ENCODE results near the gene JPH4.

JPH4 gene

DNA sequence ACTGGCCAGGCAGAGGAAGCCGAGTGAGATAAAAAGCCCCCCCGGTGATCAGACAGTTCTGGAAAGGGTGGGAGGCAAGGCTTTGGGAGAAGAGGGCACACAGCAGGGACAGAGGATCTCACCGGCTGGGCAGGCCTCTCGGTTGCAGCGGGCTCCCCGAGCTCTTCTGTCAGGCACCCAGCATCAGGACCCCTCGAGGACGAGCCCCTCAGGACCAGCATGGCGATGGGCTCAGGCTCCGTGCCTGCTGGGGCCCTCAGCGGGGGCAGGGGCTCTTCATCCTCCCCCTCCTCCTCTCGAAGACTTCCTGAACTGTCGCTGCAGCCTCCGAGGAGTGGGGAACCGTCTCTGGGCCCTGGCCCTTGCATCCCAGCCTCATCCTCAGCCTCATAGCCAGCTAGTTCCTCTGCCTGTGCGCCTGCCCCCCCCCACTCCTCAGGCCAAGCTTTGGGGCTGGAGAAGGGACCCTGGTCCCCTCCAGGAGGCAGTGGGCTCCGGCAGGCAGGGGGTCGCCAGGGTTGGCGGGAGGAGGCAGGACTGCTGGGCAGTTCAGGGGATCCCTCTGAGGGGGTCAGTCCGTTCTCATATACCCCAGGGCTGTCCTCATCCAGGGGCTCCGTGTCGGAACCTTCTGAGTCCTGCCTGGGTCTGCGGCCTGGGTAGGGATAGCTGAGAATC lies 7.6 kb downstream of the JPH4 start:
- peaks cover 6% of the 10 kb centered on the region for H3K36me3 Mint-ChIP-seq (ENCODE audit: insufficient read depth)
- peaks cover 31% of the 10 kb centered on the region for H3K27me3 Mint-ChIP-seq
- no peak overlapping the region for H3K4me3 Mint-ChIP-seq
- DNase-seq (ENCODE audit: low spot score in 2 of 2) (no peak), ATAC-seq (replicated peaks; ENCODE audit: extremely low read depth, poor library complexity, severe bottlenecking) (no peak)
- H3K9me3 Mint-ChIP-seq: no peaks in the 10 kb centered on the region
- no peak overlapping the region for H3K27ac Mint-ChIP-seq (ENCODE audit: low read depth)
- peaks cover 23% of the 10 kb centered on the region for H3K4me1 Mint-ChIP-seq

DNA sequence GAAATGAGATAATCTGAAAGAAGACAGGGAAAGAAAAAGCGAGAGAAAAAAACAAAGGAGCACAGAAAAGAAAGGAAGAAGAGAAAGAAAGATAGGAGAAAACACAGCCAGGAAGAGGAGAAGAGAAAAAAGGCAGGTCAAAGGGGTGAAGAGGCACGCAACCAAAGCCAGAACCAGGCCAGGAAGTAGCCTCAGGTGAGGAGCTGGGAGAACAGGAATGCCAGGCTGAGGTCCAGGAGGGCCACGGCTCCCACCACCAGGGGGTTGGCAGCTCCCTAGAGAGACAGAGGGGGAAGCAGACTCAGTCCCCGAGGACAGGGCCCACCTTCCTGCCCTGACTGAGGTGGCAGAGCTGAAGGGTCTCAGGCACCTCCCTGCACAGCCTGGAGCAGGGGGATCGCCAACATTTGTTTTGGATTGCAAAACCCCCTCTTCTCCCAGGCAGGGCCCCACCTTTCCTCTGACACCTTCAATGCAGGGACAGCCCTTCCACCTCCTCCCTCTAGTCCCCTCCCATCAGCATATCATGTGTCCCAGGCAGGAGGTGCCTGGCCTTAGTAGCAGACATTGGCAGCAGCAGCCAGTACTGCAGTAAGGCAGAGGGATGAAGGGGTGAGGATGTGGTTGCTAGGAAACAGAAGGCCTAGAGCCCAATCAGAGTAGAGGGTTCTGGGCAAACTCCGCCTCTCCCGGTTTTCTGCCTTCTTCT lies 9.0 kb downstream of the JPH4 start:
- Mint-ChIP-seq H3K9me3 (no peaks in the 10 kb centered on the region), H3K27ac (ENCODE audit: low read depth) (peak overlapping the region; percentile 75), H3K4me3 (no peak overlapping the region), H3K4me1 (peaks cover 23% of the 10 kb centered on the region), H3K36me3 (ENCODE audit: insufficient read depth) (peaks cover 8% of the 10 kb centered on the region), H3K27me3 (peaks cover 20% of the 10 kb centered on the region)
- DNase-seq (ENCODE audit: low spot score in 2 of 2) (no peak), ATAC-seq (replicated peaks; ENCODE audit: extremely low read depth, poor library complexity, severe bottlenecking) (no peak)

DNA sequence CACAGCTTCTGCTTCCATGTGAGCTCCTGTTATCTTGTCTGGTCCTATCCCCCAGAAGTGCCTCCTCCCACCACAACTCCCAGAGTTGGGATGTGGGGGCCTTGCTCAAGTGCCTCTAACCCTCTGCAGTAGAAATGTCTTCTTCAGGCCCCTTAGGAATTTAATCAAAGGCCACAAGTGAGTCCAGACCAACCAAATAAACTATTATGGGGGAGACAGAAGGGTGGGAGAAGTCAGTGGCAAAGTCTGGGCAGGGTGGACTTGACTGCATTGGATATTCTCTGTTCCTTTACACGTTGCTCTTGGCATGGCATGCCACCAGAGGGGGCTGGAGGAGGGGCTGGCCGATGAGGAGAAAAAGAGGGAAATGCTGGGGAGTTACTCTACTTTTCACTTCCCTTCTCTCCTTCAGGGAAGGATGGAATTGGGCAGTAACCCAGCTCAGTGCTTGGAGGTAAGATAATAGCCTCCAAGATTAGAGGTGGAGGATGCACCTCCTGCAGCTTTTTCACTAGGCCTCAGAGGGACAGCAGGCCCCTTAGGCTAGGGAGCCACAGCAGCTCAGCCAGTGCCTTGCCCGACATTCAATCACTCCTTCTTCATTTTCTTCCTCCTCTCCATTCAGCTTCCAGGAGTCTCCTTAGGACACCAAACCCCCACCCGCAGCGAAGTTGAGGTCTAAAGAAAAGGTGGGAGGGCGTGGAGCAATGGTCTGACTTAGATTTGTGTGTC lies 9.8 kb downstream of the JPH4 start:
- H3K9me3 Mint-ChIP-seq: no peaks in the 10 kb centered on the region
- peaks cover 10% of the 10 kb centered on the region for H3K36me3 Mint-ChIP-seq (ENCODE audit: insufficient read depth)
- ATAC-seq (replicated peaks; ENCODE audit: extremely low read depth, poor library complexity, severe bottlenecking): no peak
- H3K27me3 Mint-ChIP-seq: peaks cover 20% of the 10 kb centered on the region
- DNase-seq (ENCODE audit: low spot score in 2 of 2): no peak
- H3K4me3 Mint-ChIP-seq: peak overlapping the region; percentile 98
- peak overlapping the region; percentile 97 for H3K27ac Mint-ChIP-seq (ENCODE audit: low read depth)
- peaks cover 30% of the 10 kb centered on the region for H3K4me1 Mint-ChIP-seq

DNA sequence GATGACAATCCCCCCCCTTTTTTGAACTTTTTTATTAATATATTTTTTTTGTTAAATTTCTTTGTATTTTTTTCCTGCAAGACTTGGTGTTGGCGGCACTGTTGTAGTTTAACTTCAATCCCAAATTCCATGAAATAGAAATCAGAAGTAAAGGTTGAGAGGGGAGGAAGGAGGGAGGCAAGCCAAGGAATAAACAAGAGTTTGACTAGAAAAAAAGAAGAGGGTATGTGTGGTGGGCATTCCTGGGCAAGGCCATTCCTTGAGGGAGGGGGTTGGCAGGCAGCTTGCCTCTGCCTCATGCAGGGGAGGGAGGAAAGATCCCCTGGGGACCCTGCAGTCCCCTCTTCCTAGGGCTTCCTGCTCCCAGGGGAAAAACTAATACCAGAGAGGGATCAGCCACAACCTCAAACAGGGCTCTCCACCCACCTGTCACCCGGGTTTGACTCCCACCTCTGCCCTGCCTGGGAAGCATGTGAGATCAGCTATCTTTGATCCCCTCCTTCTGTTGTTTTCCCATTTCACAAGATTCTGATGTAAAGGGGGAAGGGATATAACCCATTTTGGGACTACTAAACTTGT lies 10.5 kb downstream of the JPH4 start:
- Mint-ChIP-seq H3K4me3 (peak overlapping the region; percentile 98), H3K27ac (ENCODE audit: low read depth) (peak overlapping the region; percentile 97), H3K27me3 (peaks cover 16% of the 10 kb centered on the region), H3K9me3 (no peaks in the 10 kb centered on the region), H3K36me3 (ENCODE audit: insufficient read depth) (peaks cover 12% of the 10 kb centered on the region), H3K4me1 (peaks cover 31% of the 10 kb centered on the region)
- DNase-seq (ENCODE audit: low spot score in 2 of 2) (no peak), ATAC-seq (replicated peaks; ENCODE audit: extremely low read depth, poor library complexity, severe bottlenecking) (no peak)

DNA sequence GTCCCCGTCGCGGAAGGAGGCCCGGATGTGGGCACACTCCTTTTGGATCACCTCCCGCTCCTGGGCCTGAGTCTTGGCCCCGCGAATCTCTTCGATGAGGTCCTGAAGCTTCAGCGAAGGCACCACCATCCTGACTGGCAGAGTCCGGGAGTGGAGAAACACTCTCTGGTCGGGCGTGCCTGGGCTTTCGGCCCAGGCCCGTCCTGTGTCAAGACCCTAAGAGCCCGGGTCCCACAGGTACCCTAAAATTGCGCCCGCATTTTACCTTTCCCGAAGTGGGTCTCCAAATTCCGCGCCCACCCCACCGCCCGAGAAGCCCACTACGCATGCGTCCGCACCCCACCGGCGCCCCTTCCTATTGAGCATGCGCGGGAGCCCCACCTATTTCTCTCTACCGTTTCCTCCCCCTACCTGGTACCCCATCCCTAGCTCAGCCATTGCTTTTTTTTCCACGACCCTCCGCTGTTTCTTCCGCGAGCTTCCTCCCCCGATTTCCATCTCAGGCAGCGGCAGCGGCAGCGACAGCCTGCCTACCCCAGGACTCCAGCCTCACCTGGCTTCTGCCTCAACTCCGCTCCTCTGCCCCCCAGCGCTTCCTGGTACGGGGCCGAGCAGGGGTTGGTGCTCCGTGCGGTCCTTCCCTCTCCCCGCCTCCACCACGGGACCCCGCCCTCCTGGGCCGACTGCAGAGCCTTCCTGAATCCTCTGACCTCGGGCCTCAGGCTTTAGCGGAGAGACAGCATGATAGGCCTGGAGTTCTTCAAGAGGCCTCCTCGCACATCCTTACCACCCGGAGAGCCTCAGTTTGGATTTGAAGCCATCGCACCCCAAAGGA lies 11.2 kb downstream of the JPH4 start, which contains the start of gene AP1G2:
Gene AP1G2 (minus strand): TSS at position 606 of the 835 bp plus-strand sequence. CDS start 477 bp downstream, at position 129.
- DNase-seq (ENCODE audit: low spot score in 2 of 2) (peak; percentile 58 to 71), ATAC-seq (replicated peaks; ENCODE audit: extremely low read depth, poor library complexity, severe bottlenecking) (peak; percentile 95)
- Mint-ChIP-seq H3K36me3 (ENCODE audit: insufficient read depth) (peaks cover 16% of the 10 kb centered on the region), H3K9me3 (no peaks in the 10 kb centered on the region), H3K4me3 (peak within 1 kb of the TSS; percentile 98), H3K27ac (ENCODE audit: low read depth) (peak within 1 kb of the TSS; percentile 97), H3K27me3 (peaks cover 9% of the 10 kb centered on the region), H3K4me1 (peaks cover 31% of the 10 kb centered on the region)

DNA sequence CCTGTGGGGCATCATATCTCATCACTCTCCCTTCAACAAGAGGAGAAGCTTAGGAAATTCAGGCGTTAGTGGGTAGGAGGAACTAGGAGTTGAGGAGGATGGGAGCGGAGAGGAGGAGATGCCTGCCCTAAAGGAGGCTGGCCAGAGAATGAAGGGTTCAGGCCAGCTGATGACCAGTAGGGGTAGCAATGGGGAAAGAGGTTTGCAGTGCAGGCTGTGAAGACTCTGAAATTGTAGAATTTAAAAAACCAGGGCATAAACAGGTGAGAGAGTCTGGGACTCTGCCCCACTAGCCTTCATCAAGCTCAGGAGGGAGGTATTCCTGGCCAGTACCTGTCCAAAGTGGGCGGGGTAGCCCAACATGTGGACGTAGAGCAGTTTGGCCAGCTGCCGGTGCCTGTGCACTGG lies 11.8 kb downstream of the JPH4 start:
- Mint-ChIP-seq H3K9me3 (no peaks in the 10 kb centered on the region), H3K27me3 (peaks cover 3% of the 10 kb centered on the region), H3K27ac (ENCODE audit: low read depth) (peak overlapping the region; percentile 97), H3K4me1 (peaks cover 33% of the 10 kb centered on the region), H3K36me3 (ENCODE audit: insufficient read depth) (peaks cover 17% of the 10 kb centered on the region), H3K4me3 (peak overlapping the region; percentile 98)
- no peak for ATAC-seq (replicated peaks; ENCODE audit: extremely low read depth, poor library complexity, severe bottlenecking)
- no peak for DNase-seq (ENCODE audit: low spot score in 2 of 2)

DNA sequence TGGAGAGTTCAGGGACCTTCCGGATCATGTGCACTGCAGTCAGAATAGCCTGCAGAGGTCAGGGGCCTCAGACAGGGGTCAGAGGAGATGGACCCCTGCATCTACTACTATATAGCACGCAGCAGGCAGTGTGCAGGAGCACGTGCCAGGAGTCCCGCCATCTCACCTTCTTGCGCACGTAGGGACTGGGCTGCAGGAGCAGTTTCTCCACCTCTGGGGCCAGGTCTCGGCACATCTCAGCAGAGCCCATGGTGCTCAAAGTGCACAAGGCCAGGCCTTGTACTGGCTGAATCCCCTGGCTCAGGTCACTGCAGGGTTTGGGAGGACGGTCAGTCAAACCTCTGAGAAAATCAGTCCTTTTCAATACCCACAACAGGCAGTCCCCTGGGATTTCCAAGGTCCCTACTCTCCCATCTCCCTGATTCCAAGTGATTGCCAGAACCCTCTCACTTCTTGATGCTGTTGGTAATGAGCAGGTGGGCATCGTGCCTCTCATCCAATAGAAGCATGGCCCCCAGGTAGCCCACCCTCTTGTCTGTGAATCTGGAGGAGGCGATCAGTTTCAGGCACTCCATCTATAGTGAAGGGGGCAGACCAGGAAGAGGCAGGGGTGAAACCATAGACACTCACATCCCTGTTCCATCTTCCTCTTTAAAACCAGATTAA lies 12.3 kb downstream of the JPH4 start:
- ATAC-seq (replicated peaks; ENCODE audit: extremely low read depth, poor library complexity, severe bottlenecking) (no peak), DNase-seq (ENCODE audit: low spot score in 2 of 2) (no peak)
- peak overlapping the region; percentile 97 for H3K27ac Mint-ChIP-seq (ENCODE audit: low read depth)
- peak overlapping the region; percentile 98 for H3K4me3 Mint-ChIP-seq
- H3K27me3 Mint-ChIP-seq: no peaks in the 10 kb centered on the region
- no peaks in the 10 kb centered on the region for H3K9me3 Mint-ChIP-seq
- H3K36me3 Mint-ChIP-seq (ENCODE audit: insufficient read depth): peaks cover 21% of the 10 kb centered on the region
- peaks cover 37% of the 10 kb centered on the region for H3K4me1 Mint-ChIP-seq

DNA sequence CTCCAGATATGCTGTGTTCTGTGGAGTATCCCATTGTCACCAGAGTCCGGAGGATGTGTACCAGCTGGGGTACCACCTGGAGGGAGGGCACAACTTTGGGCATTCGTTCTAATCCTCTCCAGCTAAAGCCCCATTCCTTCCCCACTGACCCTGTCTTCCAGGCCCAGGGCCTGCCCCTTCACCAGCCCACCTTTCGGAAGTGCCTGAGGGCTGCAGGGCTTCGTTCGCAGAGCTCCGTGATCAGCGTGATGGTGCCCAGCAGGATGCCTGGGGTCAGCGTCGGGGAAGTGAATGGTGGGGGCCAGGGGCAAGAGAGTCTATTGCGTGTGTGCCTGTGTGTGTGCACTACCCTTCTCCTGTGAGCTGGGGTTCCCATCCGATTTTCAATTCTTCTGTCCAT lies 13.0 kb downstream of the JPH4 start:
- Mint-ChIP-seq H3K9me3 (no peaks in the 10 kb centered on the region), H3K4me3 (peak overlapping the region; percentile 18), H3K36me3 (ENCODE audit: insufficient read depth) (peaks cover 25% of the 10 kb centered on the region), H3K4me1 (peaks cover 37% of the 10 kb centered on the region), H3K27ac (ENCODE audit: low read depth) (no peak overlapping the region), H3K27me3 (no peaks in the 10 kb centered on the region)
- DNase-seq (ENCODE audit: low spot score in 2 of 2): no peak
- no peak for ATAC-seq (replicated peaks; ENCODE audit: extremely low read depth, poor library complexity, severe bottlenecking)

DNA sequence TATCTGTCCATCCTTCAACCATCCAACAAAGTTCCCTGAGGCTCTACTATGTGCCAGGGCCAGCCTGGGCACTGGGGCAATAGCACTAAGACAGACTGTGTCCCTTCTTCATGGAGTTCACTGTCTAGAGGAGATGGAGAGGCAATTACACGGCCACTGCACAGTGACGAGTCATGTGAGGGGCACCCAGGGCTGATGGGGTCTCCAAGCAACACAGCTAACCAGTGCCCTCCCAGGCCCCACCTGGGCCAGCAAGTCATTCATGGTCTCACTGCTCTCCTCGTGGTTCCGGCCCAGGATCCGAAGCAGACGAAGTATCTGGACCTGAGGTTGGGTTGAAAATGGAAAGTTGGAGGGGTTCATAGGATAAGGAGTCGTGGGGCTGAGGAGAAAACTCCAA lies 13.7 kb downstream of the JPH4 start:
- Mint-ChIP-seq H3K27ac (ENCODE audit: low read depth) (peak overlapping the region; percentile 67), H3K4me1 (peaks cover 42% of the 10 kb centered on the region), H3K36me3 (ENCODE audit: insufficient read depth) (peaks cover 28% of the 10 kb centered on the region), H3K9me3 (no peaks in the 10 kb centered on the region), H3K4me3 (no peak overlapping the region), H3K27me3 (no peaks in the 10 kb centered on the region)
- no peak for DNase-seq (ENCODE audit: low spot score in 2 of 2)
- no peak for ATAC-seq (replicated peaks; ENCODE audit: extremely low read depth, poor library complexity, severe bottlenecking)

DNA sequence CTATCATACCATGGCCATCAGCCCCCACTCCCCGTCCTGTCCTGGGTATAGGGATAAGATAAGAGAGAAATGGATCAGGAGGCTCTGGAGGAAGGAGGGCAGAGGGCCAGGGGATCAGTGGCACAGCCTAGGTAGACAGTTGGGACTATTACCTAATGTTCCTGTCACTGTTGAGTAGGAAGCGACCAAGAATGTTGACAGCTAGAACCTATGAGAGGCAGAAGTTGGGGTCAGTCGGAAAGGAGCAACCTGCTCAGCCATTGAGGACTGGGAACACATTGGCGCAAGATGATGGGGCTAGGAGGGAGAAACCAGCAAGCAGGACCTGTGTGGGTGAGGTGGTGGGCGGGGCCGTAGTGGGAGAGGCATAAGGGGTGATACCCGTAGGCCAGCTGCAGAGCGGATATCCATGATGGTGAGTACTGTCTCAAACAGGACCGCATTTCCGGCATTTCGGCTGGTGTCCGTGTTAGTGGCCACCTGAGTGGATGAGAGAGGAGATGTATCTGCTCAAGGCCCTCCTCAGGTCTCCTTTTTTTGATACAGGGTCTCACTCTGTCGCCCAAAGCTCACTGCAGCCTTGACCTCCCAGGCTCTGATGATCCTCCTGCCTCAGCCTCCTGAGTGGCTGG lies 14.3 kb downstream of the JPH4 start:
- ATAC-seq (replicated peaks; ENCODE audit: extremely low read depth, poor library complexity, severe bottlenecking) (no peak), DNase-seq (ENCODE audit: low spot score in 2 of 2) (no peak)
- H3K36me3 Mint-ChIP-seq (ENCODE audit: insufficient read depth): peaks cover 28% of the 10 kb centered on the region
- peaks cover 46% of the 10 kb centered on the region for H3K4me1 Mint-ChIP-seq
- H3K4me3 Mint-ChIP-seq: no peak overlapping the region
- no peaks in the 10 kb centered on the region for H3K9me3 Mint-ChIP-seq
- no peaks in the 10 kb centered on the region for H3K27me3 Mint-ChIP-seq
- no peak overlapping the region for H3K27ac Mint-ChIP-seq (ENCODE audit: low read depth)

DNA sequence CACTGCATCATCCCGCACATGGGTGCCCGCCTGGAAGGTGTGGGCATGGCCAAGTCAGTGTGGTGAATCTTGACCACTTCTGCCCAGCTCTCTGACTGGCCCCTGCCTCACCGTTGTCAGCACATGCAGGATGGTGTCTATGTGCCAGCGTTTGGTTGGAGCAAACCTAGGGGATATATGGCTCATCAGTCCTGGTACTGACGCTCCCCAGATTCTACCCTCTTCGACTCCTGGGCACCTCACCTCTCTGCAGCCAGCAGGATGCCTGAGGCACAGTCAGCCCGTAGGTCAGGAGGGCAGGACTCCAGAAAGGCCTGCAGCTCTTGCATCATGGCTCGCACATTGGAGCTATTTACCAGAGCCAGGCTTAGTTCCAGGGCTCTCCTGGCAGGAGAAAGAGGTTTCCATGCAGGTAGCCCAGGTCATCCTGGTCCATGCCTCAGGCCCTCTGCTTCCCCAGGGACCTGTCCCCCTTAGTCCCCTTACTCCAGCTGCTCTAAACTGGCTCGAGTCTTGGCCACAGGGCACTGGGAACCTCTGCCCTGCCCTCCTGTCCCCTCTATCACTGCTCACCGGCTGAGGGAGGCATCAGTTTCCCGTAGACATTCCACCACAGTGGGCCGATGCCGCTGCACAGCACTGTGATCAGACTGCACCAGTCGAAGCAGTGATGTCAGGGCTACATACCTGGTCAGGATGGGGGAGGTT lies 15.0 kb downstream of the JPH4 start:
- no peak for ATAC-seq (replicated peaks; ENCODE audit: extremely low read depth, poor library complexity, severe bottlenecking)
- DNase-seq (ENCODE audit: low spot score in 2 of 2): no peak
- Mint-ChIP-seq H3K27ac (ENCODE audit: low read depth) (peak overlapping the region; percentile 41), H3K36me3 (ENCODE audit: insufficient read depth) (peaks cover 27% of the 10 kb centered on the region), H3K9me3 (no peaks in the 10 kb centered on the region), H3K4me1 (peaks cover 45% of the 10 kb centered on the region), H3K27me3 (no peaks in the 10 kb centered on the region), H3K4me3 (no peak overlapping the region)

Data from central memory CD8-positive, alpha-beta T cell (primary cell).